K562 (cell line): ENCODE measurements around the gene PHF19. TPM values are rescaled to one million over a fixed set of nuclear protein-coding genes. Genes with fewer than 3 reads are reported as not detected.
A peak's percentile ranks its signal among the peaks of the same experiment; 100 is the strongest.

ENCODE experiments used
- DEAF1 ChIP-seq: fragments of 450-650 bp; formaldehyde crosslinking; IDR thresholded peaks from 2 replicates; pipeline ENCODE4 v1.4.0; 2020; ENCODE audit warnings: mild to moderate bottlenecking, moderate library complexity
- GABPB2 ChIP-seq: fragments of 250-450 bp; sonication (Bioruptor Pico); conservative IDR thresholded peaks from 2 replicates; pipeline ENCODE4 v1.5.1; 2021; ENCODE audit warnings: mild to moderate bottlenecking
- JUND ChIP-seq, 2 experiments: IDR thresholded peaks; 2 replicates in 1 of 2; 3 replicates in 1 of 2; pipeline ENCODE4 v1.6.1; 2011; ENCODE audit warnings: borderline replicate concordance in 2 of 2, low read depth in 2 of 2, low read length in 2 of 2, improper control_type of control experiment in 1 of 2, missing biosample characterization in 1 of 2, missing genetic modification characterization in 1 of 2, missing genetic modification reagents in 1 of 2
- KAT8 ChIP-seq: fragments of 450-650 bp; IDR thresholded peaks from 2 replicates; pipeline ENCODE4 v1.6.1; 2016; ENCODE audit warnings: low read depth, mild to moderate bottlenecking
- SMAD2 ChIP-seq: fragments of 150-350 bp; IDR thresholded peaks from 2 replicates; pipeline ENCODE4 v1.6.1; 2014; ENCODE audit warnings: low read depth, mild to moderate bottlenecking, low read length
- ZNF121 ChIP-seq: sonication (generic); formaldehyde crosslinking; conservative IDR thresholded peaks from 2 replicates; pipeline ENCODE4 v1.8.0; 2022; ENCODE audit warnings: missing genetic modification reagents
- ZNF41 ChIP-seq: fragments of 250-450 bp; sonication (Bioruptor Pico); conservative IDR thresholded peaks from 2 replicates; pipeline ENCODE4 v1.4.0; 2020; ENCODE audit warnings: mild to moderate bottlenecking
- polyA plus RNA-seq, 8 experiments: library from polyadenylated mRNA; depleted of rRNA in 4 of 8; stranded (reverse) in 5 of 8; unstranded in 3 of 8; fragments of >200 nt; fragmentation: Nextera tagmentation in 2 of 8; fragmentation: Illumina TruSeq in 1 of 8; extraction: Ambion mirVana in 2 of 8; extraction: Trizol in 1 of 8; gene quantifications; 2 replicates each; pipeline versions ENCODE4 v1.2.1 to v1.2.3, GENCODE V29; 2011 to 2014; ENCODE audit warnings: inconsistent platforms in 1 of 8, missing spikeins in 1 of 8
- total RNA-seq, 7 experiments: library from RNA; depleted of rRNA in 6 of 7; stranded (reverse); fragments of >200 nt in 6 of 7; fragmentation: Illumina TruSeq in 2 of 7; extraction: Trizol in 2 of 7; gene quantifications; 2 replicates each; pipeline versions ENCODE4 v1.2.1 to v1.2.3, GENCODE V29; 2011 to 2021; ENCODE audit warnings: low replicate concordance in 1 of 7
- TF ChIP-seq, protein P1 (sequence below): IDR thresholded peaks from 2 replicates; pipeline ENCODE4 v1.6.1; 2011; ENCODE audit warnings: borderline replicate concordance, low read depth, mild to moderate bottlenecking, moderate library complexity, low read length; ENCODE audit not compliant: insufficient read depth, poor library complexity, severe bottlenecking
- TF ChIP-seq, protein P2 (sequence below): fragments of 250-450 bp; sonication (Bioruptor Pico); IDR thresholded peaks from 2 replicates; pipeline ENCODE4 v1.5.0; 2022; ENCODE audit warnings: mild to moderate bottlenecking
- TF ChIP-seq, protein P3 (sequence below): sonication (generic); formaldehyde crosslinking; IDR thresholded peaks from 2 replicates; pipeline ENCODE4 v1.8.1; 2023; ENCODE audit warnings: mild to moderate bottlenecking, missing genetic modification reagents
- TF ChIP-seq, protein P4 (sequence below): fragments of 450-650 bp; formaldehyde crosslinking; IDR thresholded peaks from 2 replicates; pipeline ENCODE4 v1.4.0; 2022; ENCODE audit warnings: mild to moderate bottlenecking, moderate library complexity

The PHF19 gene
- total and polyA plus RNA-seq, 9 of the 15 experiments (the other 6 are each of a cell fraction or from before 2014, with no cell fraction given): 95.8 to 403 (median 255) TPM

GRCh38 chr9:120842685-120843485 lies 34.1 kb downstream of the PHF19 start, which contains the start of gene PSMD5 (continued):
- TF ChIP-seq, protein P1, sequence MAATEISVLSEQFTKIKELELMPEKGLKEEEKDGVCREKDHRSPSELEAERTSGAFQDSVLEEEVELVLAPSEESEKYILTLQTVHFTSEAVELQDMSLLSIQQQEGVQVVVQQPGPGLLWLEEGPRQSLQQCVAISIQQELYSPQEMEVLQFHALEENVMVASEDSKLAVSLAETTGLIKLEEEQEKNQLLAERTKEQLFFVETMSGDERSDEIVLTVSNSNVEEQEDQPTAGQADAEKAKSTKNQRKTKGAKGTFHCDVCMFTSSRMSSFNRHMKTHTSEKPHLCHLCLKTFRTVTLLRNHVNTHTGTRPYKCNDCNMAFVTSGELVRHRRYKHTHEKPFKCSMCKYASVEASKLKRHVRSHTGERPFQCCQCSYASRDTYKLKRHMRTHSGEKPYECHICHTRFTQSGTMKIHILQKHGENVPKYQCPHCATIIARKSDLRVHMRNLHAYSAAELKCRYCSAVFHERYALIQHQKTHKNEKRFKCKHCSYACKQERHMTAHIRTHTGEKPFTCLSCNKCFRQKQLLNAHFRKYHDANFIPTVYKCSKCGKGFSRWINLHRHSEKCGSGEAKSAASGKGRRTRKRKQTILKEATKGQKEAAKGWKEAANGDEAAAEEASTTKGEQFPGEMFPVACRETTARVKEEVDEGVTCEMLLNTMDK: no peak
- no peak for TF ChIP-seq ZNF121 (CRISPR knock-in tag)
- TF ChIP-seq, protein P2, sequence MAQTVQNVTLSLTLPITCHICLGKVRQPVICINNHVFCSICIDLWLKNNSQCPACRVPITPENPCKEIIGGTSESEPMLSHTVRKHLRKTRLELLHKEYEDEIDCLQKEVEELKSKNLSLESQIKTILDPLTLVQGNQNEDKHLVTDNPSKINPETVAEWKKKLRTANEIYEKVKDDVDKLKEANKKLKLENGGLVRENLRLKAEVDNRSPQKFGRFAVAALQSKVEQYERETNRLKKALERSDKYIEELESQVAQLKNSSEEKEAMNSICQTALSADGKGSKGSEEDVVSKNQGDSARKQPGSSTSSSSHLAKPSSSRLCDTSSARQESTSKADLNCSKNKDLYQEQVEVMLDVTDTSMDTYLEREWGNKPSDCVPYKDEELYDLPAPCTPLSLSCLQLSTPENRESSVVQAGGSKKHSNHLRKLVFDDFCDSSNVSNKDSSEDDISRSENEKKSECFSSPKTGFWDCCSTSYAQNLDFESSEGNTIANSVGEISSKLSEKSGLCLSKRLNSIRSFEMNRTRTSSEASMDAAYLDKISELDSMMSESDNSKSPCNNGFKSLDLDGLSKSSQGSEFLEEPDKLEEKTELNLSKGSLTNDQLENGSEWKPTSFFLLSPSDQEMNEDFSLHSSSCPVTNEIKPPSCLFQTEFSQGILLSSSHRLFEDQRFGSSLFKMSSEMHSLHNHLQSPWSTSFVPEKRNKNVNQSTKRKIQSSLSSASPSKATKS (CRISPR knock-in tag): no peak
- no peak for TF ChIP-seq KAT8
- TF ChIP-seq GABPB2 (CRISPR knock-in tag): peak; percentile 78; the same call in 1 of the 2 replicates
- TF ChIP-seq DEAF1 (CRISPR knock-in tag): no peak
- TF ChIP-seq, protein P3, sequence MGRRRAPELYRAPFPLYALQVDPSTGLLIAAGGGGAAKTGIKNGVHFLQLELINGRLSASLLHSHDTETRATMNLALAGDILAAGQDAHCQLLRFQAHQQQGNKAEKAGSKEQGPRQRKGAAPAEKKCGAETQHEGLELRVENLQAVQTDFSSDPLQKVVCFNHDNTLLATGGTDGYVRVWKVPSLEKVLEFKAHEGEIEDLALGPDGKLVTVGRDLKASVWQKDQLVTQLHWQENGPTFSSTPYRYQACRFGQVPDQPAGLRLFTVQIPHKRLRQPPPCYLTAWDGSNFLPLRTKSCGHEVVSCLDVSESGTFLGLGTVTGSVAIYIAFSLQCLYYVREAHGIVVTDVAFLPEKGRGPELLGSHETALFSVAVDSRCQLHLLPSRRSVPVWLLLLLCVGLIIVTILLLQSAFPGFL (CRISPR knock-in tag): no peak
- TF ChIP-seq, protein P4, sequence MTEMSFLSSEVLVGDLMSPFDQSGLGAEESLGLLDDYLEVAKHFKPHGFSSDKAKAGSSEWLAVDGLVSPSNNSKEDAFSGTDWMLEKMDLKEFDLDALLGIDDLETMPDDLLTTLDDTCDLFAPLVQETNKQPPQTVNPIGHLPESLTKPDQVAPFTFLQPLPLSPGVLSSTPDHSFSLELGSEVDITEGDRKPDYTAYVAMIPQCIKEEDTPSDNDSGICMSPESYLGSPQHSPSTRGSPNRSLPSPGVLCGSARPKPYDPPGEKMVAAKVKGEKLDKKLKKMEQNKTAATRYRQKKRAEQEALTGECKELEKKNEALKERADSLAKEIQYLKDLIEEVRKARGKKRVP (CRISPR knock-in tag): no peak
- no peak for TF ChIP-seq SMAD2
- peak; percentile 91 for TF ChIP-seq JUND (IDR thresholded peaks at IDR 0.05; ENCODE audit: borderline replicate concordance, low read depth, low read length)
- no peak for TF ChIP-seq JUND (tag; IDR thresholded peaks at IDR 0.05; ENCODE audit: borderline replicate concordance, low read depth, low read length)
- TF ChIP-seq ZNF41 (CRISPR knock-in tag): no peak
